GM23338 (cell line): ENCODE results near the gene PHYHIPL. TPM values are rescaled to one million over a fixed set of nuclear protein-coding genes. Genes with fewer than 3 reads are reported as not detected.

Experiments
- JUNB ChIP-seq: IDR thresholded peaks from one replicate; pipeline ENCODE4 v1.6.1; 2016; ENCODE audit warnings: antibody characterized with exemption; ENCODE audit not compliant: unreplicated experiment
- STAT1 ChIP-seq: IDR thresholded peaks from one replicate; pipeline ENCODE4 v1.6.1; 2016; ENCODE audit warnings: antibody characterized with exemption; ENCODE audit not compliant: unreplicated experiment
- ZNF114 ChIP-seq: fragments of 250-450 bp; sonication (Bioruptor Pico); IDR thresholded peaks from 2 replicates; pipeline ENCODE4 v1.5.0; 2020; ENCODE audit warnings: mild to moderate bottlenecking, moderate library complexity
- ZNF331 ChIP-seq: fragments of 250-450 bp; sonication (Bioruptor Pico); IDR thresholded peaks from 2 replicates; pipeline ENCODE4 v1.5.0; 2020; ENCODE audit warnings: low read depth, mild to moderate bottlenecking, moderate library complexity
- ZNF462 ChIP-seq: fragments of 250-450 bp; sonication (Bioruptor Pico); IDR thresholded peaks from 2 replicates; pipeline ENCODE4 v1.5.0; 2020; ENCODE audit warnings: mild to moderate bottlenecking, moderate library complexity
- polyA plus RNA-seq: library from polyadenylated mRNA; unstranded; fragments of >200 nt; fragmentation: Nextera tagmentation; extraction: Ambion mirVana; gene quantifications from 2 replicates; pipeline ENCODE4 v1.2.1, GENCODE V29; 2016
- total RNA-seq: library from RNA; depleted of rRNA; stranded (reverse); fragments of >200 nt; shearing (Covaris generic); gene quantifications from 2 replicates; pipeline ENCODE4 v1.2.3, GENCODE V29; 2014
- TF ChIP-seq, protein P1 (sequence below): IDR thresholded peaks from one replicate; pipeline ENCODE4 v1.6.1; 2018; ENCODE audit warnings: antibody characterized with exemption; ENCODE audit not compliant: unreplicated experiment

PHYHIPL gene
- total and polyA plus RNA-seq, 2 experiments from 2014 or later, result 0.24 to 0.27 TPM

GRCh38 chr10:59283456-59284091 is 107.1 kb downstream of the PHYHIPL start (continued):
- TF ChIP-seq ZNF462 (CRISPR knock-in tag), result no peak
- TF ChIP-seq ZNF331 (CRISPR knock-in tag), result no peak
- TF ChIP-seq STAT1, result no peak
- no peak for TF ChIP-seq ZNF114 (CRISPR knock-in tag)
- TF ChIP-seq JUNB, result no peak
- TF ChIP-seq, protein P1, sequence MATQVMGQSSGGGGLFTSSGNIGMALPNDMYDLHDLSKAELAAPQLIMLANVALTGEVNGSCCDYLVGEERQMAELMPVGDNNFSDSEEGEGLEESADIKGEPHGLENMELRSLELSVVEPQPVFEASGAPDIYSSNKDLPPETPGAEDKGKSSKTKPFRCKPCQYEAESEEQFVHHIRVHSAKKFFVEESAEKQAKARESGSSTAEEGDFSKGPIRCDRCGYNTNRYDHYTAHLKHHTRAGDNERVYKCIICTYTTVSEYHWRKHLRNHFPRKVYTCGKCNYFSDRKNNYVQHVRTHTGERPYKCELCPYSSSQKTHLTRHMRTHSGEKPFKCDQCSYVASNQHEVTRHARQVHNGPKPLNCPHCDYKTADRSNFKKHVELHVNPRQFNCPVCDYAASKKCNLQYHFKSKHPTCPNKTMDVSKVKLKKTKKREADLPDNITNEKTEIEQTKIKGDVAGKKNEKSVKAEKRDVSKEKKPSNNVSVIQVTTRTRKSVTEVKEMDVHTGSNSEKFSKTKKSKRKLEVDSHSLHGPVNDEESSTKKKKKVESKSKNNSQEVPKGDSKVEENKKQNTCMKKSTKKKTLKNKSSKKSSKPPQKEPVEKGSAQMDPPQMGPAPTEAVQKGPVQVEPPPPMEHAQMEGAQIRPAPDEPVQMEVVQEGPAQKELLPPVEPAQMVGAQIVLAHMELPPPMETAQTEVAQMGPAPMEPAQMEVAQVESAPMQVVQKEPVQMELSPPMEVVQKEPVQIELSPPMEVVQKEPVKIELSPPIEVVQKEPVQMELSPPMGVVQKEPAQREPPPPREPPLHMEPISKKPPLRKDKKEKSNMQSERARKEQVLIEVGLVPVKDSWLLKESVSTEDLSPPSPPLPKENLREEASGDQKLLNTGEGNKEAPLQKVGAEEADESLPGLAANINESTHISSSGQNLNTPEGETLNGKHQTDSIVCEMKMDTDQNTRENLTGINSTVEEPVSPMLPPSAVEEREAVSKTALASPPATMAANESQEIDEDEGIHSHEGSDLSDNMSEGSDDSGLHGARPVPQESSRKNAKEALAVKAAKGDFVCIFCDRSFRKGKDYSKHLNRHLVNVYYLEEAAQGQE, result no peak
